ENCODE measurements around the gene CHST4.

GRCh38 chr16:71574702-71575101 lies 48.5 kb downstream of the CHST4 start:
- TF ChIP-seq CTCF (IDR thresholded peaks at IDR 0.05; ENCODE audit: borderline replicate concordance, extremely low read depth, low read length, poor library complexity, severe bottlenecking) (no peak), EZH2 (IDR thresholded peaks at IDR 0.05; ENCODE audit: borderline replicate concordance, low read depth, low read length, severe bottlenecking) (no peak)
